Tibial artery (tissue), 4 donors: ENCODE data around the gene HOXA10.

ENCODE experiments used
- DNase-seq, 2 donors: peaks; one replicate each; pipeline ENCODE4 v3.0.0-alpha.2; 2019
- H3K27ac ChIP-seq, 2 donors: fragments of 200-600 bp; sonication (generic) in 1 of 2; 1 replicate in 1 of 2; 2 replicates in 1 of 2; pipeline ENCODE4 v1.5.1; 2018 to 2019; ENCODE audit warnings: mild to moderate bottlenecking in 1 of 2
- H3K27me3 ChIP-seq, 2 donors: fragments of 200-600 bp; sonication (generic) in 1 of 2; one replicate each; pipeline versions ENCODE4 v1.5.1 to v1.6.0; 2016 to 2019
- H3K36me3 ChIP-seq, 3 donors: fragments of 200-600 bp; sonication (generic) in 2 of 3; one replicate each; pipeline ENCODE4 v1.5.1; 2016 to 2019; ENCODE audit warnings: mild to moderate bottlenecking in 2 of 3
- H3K4me1 ChIP-seq, 4 donors: fragments of 200-600 bp; sonication (generic) in 2 of 4; 1 replicate in 3 of 4; 2 replicates in 1 of 4; pipeline ENCODE4 v1.5.1; 2016 to 2019
- H3K4me3 ChIP-seq, 2 donors: fragments of 200-600 bp; sonication (generic) in 1 of 2; 1 replicate in 1 of 2; 2 replicates in 1 of 2; pipeline ENCODE4 v1.5.1; 2018 to 2019; ENCODE audit warnings: mild to moderate bottlenecking in 2 of 2
- H3K9me3 ChIP-seq, 3 donors: fragments of 200-600 bp; sonication (generic) in 1 of 3; one replicate each; pipeline ENCODE4 v1.5.1; 2016 to 2019
- intact Hi-C: fragments of 100-400 bp; cut with DNase I; formaldehyde crosslinking; loops from one replicate; pipeline ENCODE4 v1.15.0; 2023; ENCODE audit warnings: low total_unique reads
- TF ChIP-seq, protein P1 (sequence below), 2 experiments: fragments of 200-600 bp in 1 of 2; fragments of 450-650 bp in 1 of 2; IDR thresholded peaks; one replicate each; pipeline ENCODE4 v1.5.1; 2017 to 2019; ENCODE audit warnings: antibody characterized with exemption in 2 of 2, mild to moderate bottlenecking in 1 of 2, moderate library complexity in 1 of 2

Gene HOXA10

GRCh38 chr7:27173956-27174873 lies at the start of gene HOXA10:
HOXA10 (minus strand) TSS chr7:27174320; CDS start chr7:27174306, 14 bp downstream.
- H3K27ac ChIP-seq: peak within 1 kb of the TSS; percentile 96 to 97
- peaks cover 0 to 3% of the 10 kb centered on the region in 2 donors for H3K27me3 ChIP-seq
- intact Hi-C loops: loop anchor here (5.0 kb wide), 1 partner anchor 977 kb away; no protein-coding TSS in a partner anchor
- H3K4me3 ChIP-seq: peak within 1 kb of the TSS; percentile 68 to 91
- peak; percentile 61 to 86 for DNase-seq
- TF ChIP-seq, protein P1, sequence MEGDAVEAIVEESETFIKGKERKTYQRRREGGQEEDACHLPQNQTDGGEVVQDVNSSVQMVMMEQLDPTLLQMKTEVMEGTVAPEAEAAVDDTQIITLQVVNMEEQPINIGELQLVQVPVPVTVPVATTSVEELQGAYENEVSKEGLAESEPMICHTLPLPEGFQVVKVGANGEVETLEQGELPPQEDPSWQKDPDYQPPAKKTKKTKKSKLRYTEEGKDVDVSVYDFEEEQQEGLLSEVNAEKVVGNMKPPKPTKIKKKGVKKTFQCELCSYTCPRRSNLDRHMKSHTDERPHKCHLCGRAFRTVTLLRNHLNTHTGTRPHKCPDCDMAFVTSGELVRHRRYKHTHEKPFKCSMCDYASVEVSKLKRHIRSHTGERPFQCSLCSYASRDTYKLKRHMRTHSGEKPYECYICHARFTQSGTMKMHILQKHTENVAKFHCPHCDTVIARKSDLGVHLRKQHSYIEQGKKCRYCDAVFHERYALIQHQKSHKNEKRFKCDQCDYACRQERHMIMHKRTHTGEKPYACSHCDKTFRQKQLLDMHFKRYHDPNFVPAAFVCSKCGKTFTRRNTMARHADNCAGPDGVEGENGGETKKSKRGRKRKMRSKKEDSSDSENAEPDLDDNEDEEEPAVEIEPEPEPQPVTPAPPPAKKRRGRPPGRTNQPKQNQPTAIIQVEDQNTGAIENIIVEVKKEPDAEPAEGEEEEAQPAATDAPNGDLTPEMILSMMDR (IDR thresholded peaks at IDR 0.05): peak in 1 of 2 experiments; percentile 11
- no peaks in the 10 kb centered on the region for H3K9me3 ChIP-seq
- no peaks in the 10 kb centered on the region for H3K36me3 ChIP-seq
- H3K4me1 ChIP-seq: peaks cover 0 to 33% (median 10%) of the 10 kb centered on the region in 4 donors

GRCh38 chr7:27221201-27221797 lies 47.2 kb upstream of the HOXA10 start:
- no peak for DNase-seq
- intact Hi-C loops: no loop called here

DNA sequence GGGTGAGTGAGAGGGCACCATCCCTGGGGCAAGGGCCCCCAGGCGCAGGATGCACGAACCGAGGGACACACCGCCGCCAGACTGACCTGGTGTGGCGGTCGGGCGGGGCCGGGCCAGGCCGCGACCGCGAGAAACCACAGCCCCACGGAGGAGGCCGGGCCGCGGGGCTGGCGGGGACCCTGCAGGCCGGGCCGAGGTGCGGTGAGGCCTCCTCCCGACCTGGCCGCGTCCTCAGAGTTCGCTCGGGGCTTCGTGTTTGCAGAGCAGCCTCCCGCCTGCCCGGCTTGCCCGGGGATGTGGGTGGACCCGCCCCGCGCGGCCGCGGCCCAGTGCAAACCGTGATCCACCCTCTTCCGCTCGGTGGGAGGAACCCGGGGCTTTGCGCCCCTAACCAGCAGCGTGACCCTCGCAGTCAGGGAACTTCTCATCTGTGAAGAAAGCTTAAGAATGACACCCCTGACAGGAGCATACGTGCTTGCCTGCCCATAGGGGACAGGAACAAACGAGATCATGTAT lies 46.4 kb upstream of the HOXA10 start:
- no peak overlapping the region for H3K27ac ChIP-seq
- peak in 1 of 2 donors; percentile 40 for DNase-seq
- peaks cover 0 to 3% (median 0%) of the 10 kb centered on the region in 4 donors for H3K4me1 ChIP-seq
- no peaks in the 10 kb centered on the region for H3K36me3 ChIP-seq
- intact Hi-C loops: no loop called here
- H3K4me3 ChIP-seq: no peak overlapping the region
- TF ChIP-seq, protein P1 (IDR thresholded peaks at IDR 0.05): no peak
- H3K9me3 ChIP-seq: peaks cover 0 to 4% (median 0%) of the 10 kb centered on the region in 3 donors
- H3K27me3 ChIP-seq: peaks cover 0 to 55% of the 10 kb centered on the region in 2 donors

More at GRCh38 chr7:27221201-27221797, 47.2 kb upstream of the HOXA10 start:
- Histone ChIP-seq H3K9me3 (peaks cover 0 to 4% (median 0%) of the 10 kb centered on the region in 3 donors), H3K27me3 (peaks cover 0 to 59% of the 10 kb centered on the region in 2 donors), H3K36me3 (no peaks in the 10 kb centered on the region), H3K27ac (no peak overlapping the region), H3K4me1 (peaks cover 0 to 5% (median 0%) of the 10 kb centered on the region in 4 donors), H3K4me3 (no peak overlapping the region)
- TF ChIP-seq, protein P1 (IDR thresholded peaks at IDR 0.05): no peak

- H3K36me3 ChIP-seq: no peaks in the 10 kb centered on the region
- no peak for DNase-seq
- H3K27ac ChIP-seq: no peak overlapping the region
- H3K4me3 ChIP-seq: no peak overlapping the region
- TF ChIP-seq, protein P1 (IDR thresholded peaks at IDR 0.05): no peak
- peaks cover 0 to 48% of the 10 kb centered on the region in 2 donors for H3K27me3 ChIP-seq
- no peaks in the 10 kb centered on the region for H3K4me1 ChIP-seq
- intact Hi-C loops: no loop called here
- peaks cover 0 to 4% (median 0%) of the 10 kb centered on the region in 3 donors for H3K9me3 ChIP-seq
These were observed 45.7 kb upstream of the HOXA10 start for GRCh38 chr7:27219821-27220220.

DNA sequence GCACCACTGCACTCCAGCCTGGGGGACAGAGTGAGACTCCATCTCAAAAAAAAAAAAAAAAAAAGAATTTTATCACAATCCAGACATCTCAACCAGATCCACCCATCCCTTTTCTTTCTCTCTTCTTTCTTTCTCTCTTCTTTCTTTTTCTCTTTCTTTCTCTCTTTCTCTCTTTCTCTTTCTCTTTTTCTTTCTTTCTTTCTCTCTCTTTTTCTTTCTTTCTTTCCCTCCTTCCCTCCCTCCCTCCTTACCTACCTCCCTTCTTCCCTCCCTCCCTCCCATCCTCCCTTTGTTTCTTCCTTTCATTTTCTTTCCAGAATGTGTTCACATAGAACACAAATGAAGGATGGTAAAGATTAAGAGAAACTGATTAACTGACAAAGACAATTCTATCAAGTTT lies 43.8 kb upstream of the HOXA10 start:
- intact Hi-C loops: no loop called here
- DNase-seq: no peak
- H3K4me1 ChIP-seq: peaks cover 0 to 3% (median 0%) of the 10 kb centered on the region in 4 donors
- H3K4me3 ChIP-seq: no peak overlapping the region
- peaks cover 0 to 53% of the 10 kb centered on the region in 2 donors for H3K27me3 ChIP-seq
- no peak overlapping the region for H3K27ac ChIP-seq
- no peaks in the 10 kb centered on the region for H3K36me3 ChIP-seq
- TF ChIP-seq, protein P1 (IDR thresholded peaks at IDR 0.05): no peak
- peaks cover 0 to 4% (median 0%) of the 10 kb centered on the region in 3 donors for H3K9me3 ChIP-seq
